Gastroesophageal sphincter (tissue), 3 donors: ENCODE results near the gene CCDC13.

Source experiments
- CTCF ChIP-seq, 4 experiments: fragments of 200-600 bp in 2 of 4; fragments of 450-650 bp in 2 of 4; sonication (generic) in 1 of 4; IDR thresholded peaks; one replicate each; pipeline ENCODE4 v1.5.1; 2017 to 2019; ENCODE audit warnings: antibody characterized with exemption in 4 of 4, mild to moderate bottlenecking in 2 of 4, moderate library complexity in 2 of 4
- EP300 ChIP-seq: sonication (generic); formaldehyde crosslinking; IDR thresholded peaks from one replicate; pipeline ENCODE4 v1.6.1; 2017; ENCODE audit warnings: antibody characterized with exemption, mild to moderate bottlenecking
- POLR2A ChIP-seq, 2 donors: fragments of 450-650 bp; IDR thresholded peaks; one replicate each; pipeline ENCODE4 v1.6.1; 2017; ENCODE audit warnings: antibody characterized with exemption in 2 of 2, mild to moderate bottlenecking in 2 of 2, moderate library complexity in 1 of 2
- POLR2AphosphoS5 ChIP-seq: sonication (generic); formaldehyde crosslinking; IDR thresholded peaks from one replicate; pipeline ENCODE4 v1.6.1; 2017; ENCODE audit warnings: antibody characterized with exemption

GRCh38 chr3:42762046-42762724 lies 10.9 kb downstream of the CCDC13 start:
- TF ChIP-seq POLR2A (IDR thresholded peaks at IDR 0.05): no peak
- TF ChIP-seq CTCF (IDR thresholded peaks at IDR 0.05): no peak
- no peak for TF ChIP-seq POLR2AphosphoS5
- no peak for TF ChIP-seq EP300
